AG04450 (cell line): Measurements from ENCODE around the gene PITX2. TPM values are rescaled to one million over a fixed set of nuclear protein-coding genes. Genes with fewer than 3 reads are reported as not detected.

Experiments used
- CTCF ChIA-PET: fragments of 300-600, 350-600 bp; formaldehyde crosslinking; extraction: SDS; loops from one replicate; lab custom pipeline; 2022; ENCODE audit warnings: antibody characterized with exemption, inconsistent platforms; lab: Charles Lee
- POLR2A ChIA-PET: fragments of 350-600 bp; formaldehyde crosslinking; extraction: SDS; loops from one replicate; lab custom pipeline; 2021; ENCODE audit warnings: antibody characterized with exemption, inconsistent platforms; lab: Yijun Ruan, JAX
- DNase-seq: peaks from one replicate; pipeline ENCODE4 v3.0.0-alpha.2; 2011; ENCODE audit warnings: low read depth, low spot score
- H3K27ac ChIP-seq: one replicate; pipeline ENCODE4 v1.5.1; 2012; ENCODE audit warnings: low read depth, low read length, control low read depth
- H3K27me3 ChIP-seq: one replicate; pipeline ENCODE4 v1.6.0; 2012; ENCODE audit warnings: low read length; ENCODE audit not compliant: control insufficient read depth, insufficient read depth
- H3K4me3 ChIP-seq: 2 replicates; pipeline ENCODE4 v1.5.1; 2011; ENCODE audit warnings: mild to moderate bottlenecking, low read depth, low read length, control low read depth
- H3K9me3 ChIP-seq: 2 replicates; pipeline ENCODE4 v1.5.1; 2012; ENCODE audit warnings: low read length; ENCODE audit not compliant: control insufficient read depth, insufficient read depth
- polyA plus RNA-seq: library from polyadenylated mRNA; depleted of rRNA; stranded (reverse); fragments of >200 nt; gene quantifications from 2 replicates; pipeline ENCODE4 v1.2.3, GENCODE V29; 2011
- TF ChIP-seq, protein P1 (sequence below): IDR thresholded peaks from 2 replicates; pipeline ENCODE4 v1.5.1; 2011; ENCODE audit warnings: low read depth, low read length, control low read depth, inconsistent platforms

Gene PITX2
- polyA plus RNA-seq, 1 experiment, result 0.07 TPM

DNA sequence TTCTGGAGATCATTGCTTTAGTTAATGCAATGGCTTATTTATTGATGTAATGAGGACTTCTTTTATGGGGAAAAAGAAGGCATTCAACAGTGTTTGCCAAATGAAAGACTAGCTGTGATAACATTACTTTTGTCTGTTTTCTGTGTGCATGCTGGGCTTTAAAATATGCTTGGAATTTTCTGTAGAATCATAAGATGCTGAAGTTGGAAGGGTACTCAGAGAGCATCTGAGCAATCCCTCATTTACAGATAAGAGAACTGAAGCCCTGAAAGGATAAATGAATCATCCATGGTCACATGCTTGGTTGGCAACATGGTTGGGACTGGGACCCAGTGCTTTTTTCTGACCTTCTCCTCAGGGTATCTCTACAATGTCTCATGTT is 31.4 kb upstream of the PITX2 start:
- ChIA-PET POLR2A (no interaction called here), CTCF (no interaction called here)
- Histone ChIP-seq H3K27me3 (no peaks in the 10 kb centered on the region), H3K27ac (no peak overlapping the region), H3K9me3 (no peaks in the 10 kb centered on the region), H3K4me3 (no peak overlapping the region)
- TF ChIP-seq, protein P1, sequence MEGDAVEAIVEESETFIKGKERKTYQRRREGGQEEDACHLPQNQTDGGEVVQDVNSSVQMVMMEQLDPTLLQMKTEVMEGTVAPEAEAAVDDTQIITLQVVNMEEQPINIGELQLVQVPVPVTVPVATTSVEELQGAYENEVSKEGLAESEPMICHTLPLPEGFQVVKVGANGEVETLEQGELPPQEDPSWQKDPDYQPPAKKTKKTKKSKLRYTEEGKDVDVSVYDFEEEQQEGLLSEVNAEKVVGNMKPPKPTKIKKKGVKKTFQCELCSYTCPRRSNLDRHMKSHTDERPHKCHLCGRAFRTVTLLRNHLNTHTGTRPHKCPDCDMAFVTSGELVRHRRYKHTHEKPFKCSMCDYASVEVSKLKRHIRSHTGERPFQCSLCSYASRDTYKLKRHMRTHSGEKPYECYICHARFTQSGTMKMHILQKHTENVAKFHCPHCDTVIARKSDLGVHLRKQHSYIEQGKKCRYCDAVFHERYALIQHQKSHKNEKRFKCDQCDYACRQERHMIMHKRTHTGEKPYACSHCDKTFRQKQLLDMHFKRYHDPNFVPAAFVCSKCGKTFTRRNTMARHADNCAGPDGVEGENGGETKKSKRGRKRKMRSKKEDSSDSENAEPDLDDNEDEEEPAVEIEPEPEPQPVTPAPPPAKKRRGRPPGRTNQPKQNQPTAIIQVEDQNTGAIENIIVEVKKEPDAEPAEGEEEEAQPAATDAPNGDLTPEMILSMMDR, result no peak
- no peak for DNase-seq

DNA sequence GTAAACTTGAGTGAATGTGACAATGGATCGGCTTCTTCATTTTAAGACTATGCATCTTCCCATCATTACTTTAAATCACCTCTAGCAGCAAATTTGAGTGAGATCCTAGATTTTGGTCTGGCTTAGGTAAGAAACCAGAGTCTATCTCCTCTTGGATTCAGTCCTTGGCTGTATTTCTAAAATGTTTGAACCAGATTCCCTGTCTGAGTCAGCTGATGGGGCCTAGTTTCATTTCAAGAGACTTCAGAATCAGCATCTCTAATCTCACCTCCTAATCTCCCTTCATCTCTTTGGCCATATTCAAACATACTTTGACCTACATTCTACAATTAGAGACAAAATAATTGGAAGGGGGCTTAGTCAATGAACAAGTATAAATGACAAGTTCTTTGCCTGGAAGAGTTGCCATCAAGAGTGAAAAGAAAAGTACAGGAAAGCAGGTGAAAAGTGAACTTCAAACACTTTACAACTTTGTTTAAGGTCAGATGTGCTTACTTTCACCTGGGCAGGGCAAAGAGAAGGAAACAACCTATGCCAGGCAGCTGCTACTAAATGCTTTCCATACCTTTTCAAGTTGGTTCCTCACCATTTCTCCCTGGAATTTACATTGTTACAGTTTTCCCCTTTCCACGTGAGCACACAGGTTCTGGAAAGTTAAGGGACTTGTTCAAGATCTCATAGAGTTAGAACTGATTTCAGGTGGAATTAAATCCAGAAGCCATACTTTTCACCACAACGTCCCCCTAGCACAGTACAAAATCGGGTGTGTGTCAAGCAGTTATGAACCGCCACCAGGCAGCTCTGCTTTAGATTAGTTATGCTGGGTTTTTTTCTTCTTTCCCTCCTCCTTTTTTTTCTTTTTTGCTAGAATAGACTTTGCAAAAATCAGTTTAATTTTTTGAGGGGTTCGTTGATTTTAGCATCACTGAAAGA is 30.7 kb upstream of the PITX2 start:
- Histone ChIP-seq H3K27ac (no peak overlapping the region), H3K27me3 (no peaks in the 10 kb centered on the region), H3K4me3 (no peak overlapping the region), H3K9me3 (no peaks in the 10 kb centered on the region)
- ChIA-PET CTCF (no interaction called here), POLR2A (no interaction called here)
- no peak for DNase-seq
- TF ChIP-seq, protein P1, result no peak

DNA sequence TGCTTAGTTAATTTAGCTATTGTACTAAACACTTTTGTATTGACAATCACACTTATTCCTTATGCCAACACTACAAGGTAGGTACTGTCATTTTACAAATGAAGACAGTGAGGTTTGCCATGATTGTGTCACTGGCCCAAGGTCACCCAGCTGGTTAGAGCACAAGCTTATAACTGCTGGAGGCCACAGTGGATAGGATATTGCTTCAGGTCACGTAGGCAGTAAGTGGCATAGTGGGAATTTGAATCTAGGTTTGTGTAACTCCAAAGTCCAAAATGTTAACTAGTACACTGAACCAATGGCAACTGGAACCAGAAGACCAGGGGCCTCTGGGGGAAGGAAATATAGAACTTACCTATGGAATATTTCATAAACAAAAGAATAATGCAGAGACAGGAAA is 21.1 kb upstream of the PITX2 start:
- H3K27ac ChIP-seq, result no peak overlapping the region
- ChIA-PET POLR2A (no interaction called here), CTCF (no interaction called here)

DNA sequence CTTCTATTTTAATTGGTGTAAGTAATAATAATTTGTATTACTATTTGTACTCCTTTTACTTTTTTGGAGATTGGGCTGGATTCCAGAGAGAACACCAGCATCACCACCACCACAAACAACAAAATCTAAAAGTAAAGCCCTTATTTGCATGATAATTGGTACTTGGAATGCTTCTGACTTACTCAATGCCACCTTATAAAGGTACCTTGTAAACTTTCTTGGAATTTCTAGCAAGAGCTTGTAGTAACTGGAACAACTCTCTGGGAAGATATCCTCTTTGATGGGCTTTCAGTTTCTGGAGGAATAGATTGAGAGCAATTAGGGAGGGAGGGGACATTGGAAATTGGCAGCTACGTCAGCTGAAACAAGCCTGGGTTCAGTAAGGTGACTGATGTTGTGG is 20.2 kb upstream of the PITX2 start:
- POLR2A ChIA-PET, result no interaction called here

More for the DNA sequence above, 21.1 kb upstream of the PITX2 start:
- H3K9me3 ChIP-seq, result peaks cover 2% of the 10 kb centered on the region; the same call in 1 of the 2 replicates
- H3K4me3 ChIP-seq, result no peak overlapping the region
- TF ChIP-seq, protein P1, result no peak
- H3K27me3 ChIP-seq, result peaks cover 50% of the 10 kb centered on the region
- no peak for DNase-seq

More for the DNA sequence above, 20.2 kb upstream of the PITX2 start:
- peaks cover 59% of the 10 kb centered on the region for H3K27me3 ChIP-seq
- no peak for DNase-seq
- CTCF ChIA-PET, result no interaction called here
- no peak overlapping the region for H3K4me3 ChIP-seq
- peaks cover 2% of the 10 kb centered on the region; the same call in 1 of the 2 replicates for H3K9me3 ChIP-seq
- H3K27ac ChIP-seq, result no peak overlapping the region
- TF ChIP-seq, protein P1, result no peak
